Daoy (cell line): ENCODE results near the gene GALNT9. TPM values are rescaled to one million over a fixed set of nuclear protein-coding genes. Genes with fewer than 3 reads are reported as not detected.

Source experiments
- DNase-seq: peaks from one replicate; pipeline ENCODE4 v3.0.0-alpha.2; 2015; ENCODE audit warnings: low read depth
- total RNA-seq: library from RNA; depleted of rRNA; stranded (reverse); fragments of >200 nt; shearing (Covaris generic); gene quantifications from 2 replicates; pipeline ENCODE4 v1.2.3, GENCODE V29; 2014

The GALNT9 gene
- total RNA-seq, 1 experiment from 2014 or later = 0.29 TPM

- no peak for DNase-seq
Measured at GRCh38 chr12:132344181-132344580, 14.8 kb upstream of the GALNT9 start.

- no peak for DNase-seq
Measured at GRCh38 chr12:132343294-132344004, 14.1 kb upstream of the GALNT9 start.

- no peak for DNase-seq
Measured at GRCh38 chr12:132342251-132343227, 13.2 kb upstream of the GALNT9 start.

- no peak for DNase-seq
Measured at GRCh38 chr12:132341318-132342050, 12.1 kb upstream of the GALNT9 start.

GRCh38 chr12:132340266-132341035, 11.1 kb upstream of the GALNT9 start:
- DNase-seq = no peak

- DNase-seq = no peak
Measured at GRCh38 chr12:132339856-132340255, 10.5 kb upstream of the GALNT9 start.

- no peak for DNase-seq
Measured at GRCh38 chr12:132338781-132339180, 9.4 kb upstream of the GALNT9 start.

GRCh38 chr12:132338311-132338710, 8.9 kb upstream of the GALNT9 start:
- no peak for DNase-seq

GRCh38 chr12:132337557-132337956, 8.2 kb upstream of the GALNT9 start:
- DNase-seq = peak; percentile 13

GRCh38 chr12:132336451-132337413, 7.3 kb upstream of the GALNT9 start:
- no peak for DNase-seq

GRCh38 chr12:132335179-132335756, 5.9 kb upstream of the GALNT9 start:
- no peak for DNase-seq

- DNase-seq = no peak
Measured at GRCh38 chr12:132333766-132334165, 4.4 kb upstream of the GALNT9 start.

- DNase-seq = no peak
Measured at GRCh38 chr12:132333273-132333672, 3.9 kb upstream of the GALNT9 start.

- no peak for DNase-seq
Measured at GRCh38 chr12:132330549-132330881, 1.1 kb upstream of the GALNT9 start.

- no peak for DNase-seq
Measured at GRCh38 chr12:132329720-132330548, 545 bp upstream of the GALNT9 start.

GRCh38 chr12:132328282-132329029, 933 bp downstream of the GALNT9 start:
- DNase-seq = no peak

- DNase-seq = peak; percentile 88
Measured at GRCh38 chr12:132327336-132328171, 1.8 kb downstream of the GALNT9 start.
